Upper lobe of left lung (tissue), 4 donors: ENCODE data around the gene IGF2R.

ENCODE experiments used
- EP300 ChIP-seq, 4 donors: sonication (generic); formaldehyde crosslinking; IDR thresholded peaks; one replicate each; pipeline ENCODE4 v1.5.1; 2017; ENCODE audit warnings: antibody characterized with exemption in 4 of 4, control low read depth in 2 of 4
- POLR2A ChIP-seq, 4 donors: fragments of 450-650 bp; IDR thresholded peaks; one replicate each; pipeline ENCODE4 v1.5.1; 2016 to 2017; ENCODE audit warnings: antibody characterized with exemption in 4 of 4, mild to moderate bottlenecking in 2 of 4
- POLR2AphosphoS5 ChIP-seq, 2 donors: sonication (generic); formaldehyde crosslinking; IDR thresholded peaks; one replicate each; pipeline ENCODE4 v1.5.1; 2017; ENCODE audit warnings: antibody characterized with exemption in 2 of 2
- TF ChIP-seq, protein P1 (sequence below), 6 experiments: fragments of 450-650 bp in 4 of 6; fragments of 200-600 bp in 2 of 6; sonication (generic) in 2 of 6; IDR thresholded peaks; one replicate each; pipeline ENCODE4 v1.5.1; 2016 to 2019; ENCODE audit warnings: antibody characterized with exemption in 6 of 6

DNA sequence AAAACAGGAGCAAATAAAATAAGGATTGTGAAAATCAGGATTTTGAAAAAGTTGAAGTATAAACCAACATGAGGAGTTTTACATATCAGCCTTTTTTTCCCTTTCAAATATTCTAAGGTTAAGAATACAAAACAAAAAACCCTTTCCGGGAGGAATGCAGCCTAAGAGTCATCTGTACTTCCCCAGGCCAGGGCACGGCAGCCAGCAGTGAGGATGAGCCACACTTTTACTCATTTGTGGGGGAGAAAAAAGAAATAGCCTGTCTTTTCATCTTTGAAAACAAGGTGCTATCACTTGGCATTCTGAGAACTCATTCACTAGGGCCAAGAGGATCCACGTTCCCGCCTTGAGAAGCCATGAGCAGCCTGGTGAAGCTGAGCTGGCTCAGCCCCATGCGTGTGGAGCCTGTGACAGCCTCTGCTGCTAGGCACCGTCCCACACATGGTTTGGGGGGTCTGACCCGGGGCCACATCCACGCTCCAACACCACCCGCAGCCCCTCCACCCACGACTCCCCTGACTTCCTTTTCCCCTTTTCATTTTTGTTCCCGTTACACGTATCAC lies 164.0 kb downstream of the IGF2R start:
- TF ChIP-seq, protein P1, sequence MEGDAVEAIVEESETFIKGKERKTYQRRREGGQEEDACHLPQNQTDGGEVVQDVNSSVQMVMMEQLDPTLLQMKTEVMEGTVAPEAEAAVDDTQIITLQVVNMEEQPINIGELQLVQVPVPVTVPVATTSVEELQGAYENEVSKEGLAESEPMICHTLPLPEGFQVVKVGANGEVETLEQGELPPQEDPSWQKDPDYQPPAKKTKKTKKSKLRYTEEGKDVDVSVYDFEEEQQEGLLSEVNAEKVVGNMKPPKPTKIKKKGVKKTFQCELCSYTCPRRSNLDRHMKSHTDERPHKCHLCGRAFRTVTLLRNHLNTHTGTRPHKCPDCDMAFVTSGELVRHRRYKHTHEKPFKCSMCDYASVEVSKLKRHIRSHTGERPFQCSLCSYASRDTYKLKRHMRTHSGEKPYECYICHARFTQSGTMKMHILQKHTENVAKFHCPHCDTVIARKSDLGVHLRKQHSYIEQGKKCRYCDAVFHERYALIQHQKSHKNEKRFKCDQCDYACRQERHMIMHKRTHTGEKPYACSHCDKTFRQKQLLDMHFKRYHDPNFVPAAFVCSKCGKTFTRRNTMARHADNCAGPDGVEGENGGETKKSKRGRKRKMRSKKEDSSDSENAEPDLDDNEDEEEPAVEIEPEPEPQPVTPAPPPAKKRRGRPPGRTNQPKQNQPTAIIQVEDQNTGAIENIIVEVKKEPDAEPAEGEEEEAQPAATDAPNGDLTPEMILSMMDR (IDR thresholded peaks at IDR 0.05) = no peak
- no peak for TF ChIP-seq POLR2A (IDR thresholded peaks at IDR 0.05)
- TF ChIP-seq POLR2AphosphoS5 (IDR thresholded peaks at IDR 0.05) = no peak
- no peak for TF ChIP-seq EP300 (IDR thresholded peaks at IDR 0.05)
